Panc1 (cell line): ENCODE measurements around the gene MAP3K13. TPM values are rescaled to one million over a fixed set of nuclear protein-coding genes. Genes with fewer than 3 reads are reported as not detected.
"Not testable (repeated sequence)": the region's sequence is repeated elsewhere in the genome, so short reads cannot be mapped to it uniquely, and the experiment has no call there.

ENCODE experiments used
- ATAC-seq: fragments of 200-7000 bp; cut with Tn5 transposase; 2 replicates; pipeline ENCODE4 v1.9.1; 2020; ENCODE audit warnings: mild to moderate bottlenecking, moderate library complexity
- BruUV-seq: library from RNA; stranded (reverse); fragments of 400-500 nt; replicated peaks from 2 replicates; lab custom pipeline; 2021; lab: Mats Ljungman, UMichigan
- CTCF ChIA-PET: fragments of 300-600 bp; sonication (Branson Sonifier 250); formaldehyde crosslinking; loops from one replicate; lab custom pipeline; 2022; ENCODE audit warnings: antibody characterized with exemption; lab: Charles Lee
- POLR2A ChIA-PET: fragments of 300-600 bp; sonication (Branson Sonifier 250); formaldehyde crosslinking; loops from one replicate; lab custom pipeline; 2022; ENCODE audit warnings: antibody characterized with exemption; lab: Charles Lee
- DNase-seq: peaks from one replicate; pipeline ENCODE4 v3.0.0-alpha.2; 2010; ENCODE audit warnings: low read depth, low spot score
- H3K27ac ChIP-seq: 2 replicates; pipeline ENCODE4 v1.5.1; 2011; ENCODE audit warnings: mild to moderate bottlenecking, low read length, inconsistent platforms
- H3K27me3 ChIP-seq: fragments of 200-500 bp; sonication (Bioruptor generic); 2 replicates; pipeline ENCODE4 v1.6.0; 2014; ENCODE audit warnings: low read length, inconsistent platforms; ENCODE audit not compliant: control insufficient read depth, insufficient read depth
- H3K36me3 ChIP-seq: fragments of 200-500 bp; sonication (Bioruptor generic); 2 replicates; pipeline ENCODE4 v1.5.1; 2014; ENCODE audit warnings: inconsistent platforms, mild to moderate bottlenecking, low read length, moderate library complexity; ENCODE audit not compliant: control insufficient read depth, insufficient read depth
- H3K4me1 ChIP-seq: 2 replicates; pipeline ENCODE4 v1.5.1; 2011; ENCODE audit warnings: inconsistent platforms, mild to moderate bottlenecking, low read length, moderate library complexity; ENCODE audit not compliant: control insufficient read depth, insufficient read depth
- H3K4me3 ChIP-seq, 2 experiments: 2 replicates each; pipeline ENCODE4 v1.5.1; 2011 to 2012; ENCODE audit warnings: low read depth in 2 of 2, low read length in 2 of 2, mild to moderate bottlenecking in 2 of 2, inconsistent platforms in 1 of 2, moderate library complexity in 1 of 2
- H3K9me3 ChIP-seq: fragments of 200-500 bp; sonication (Bioruptor generic); 2 replicates; pipeline ENCODE4 v1.5.1; 2014; ENCODE audit warnings: low read depth, mild to moderate bottlenecking, inconsistent platforms, low read length, moderate library complexity; ENCODE audit not compliant: control insufficient read depth, insufficient read depth
- CTCF ChIP-seq: fragments of 450-650 bp; IDR thresholded peaks from 2 replicates; pipeline ENCODE4 v1.5.1; 2017; ENCODE audit warnings: mild to moderate bottlenecking
- POLR2AphosphoS5 ChIP-seq: IDR thresholded peaks from 2 replicates; pipeline ENCODE4 v1.6.1; 2012; ENCODE audit warnings: mild to moderate bottlenecking, low read depth, low read length, moderate library complexity
- REST ChIP-seq, 2 experiments: IDR thresholded peaks; 2 replicates each; pipeline ENCODE4 v1.6.1; 2011 to 2012; ENCODE audit warnings: low read depth in 2 of 2, control low read depth in 1 of 2, low read length in 1 of 2, mild to moderate bottlenecking in 1 of 2, moderate library complexity in 1 of 2; ENCODE audit not compliant: insufficient read depth in 1 of 2
- SIN3A ChIP-seq: IDR thresholded peaks from 2 replicates; pipeline ENCODE4 v1.6.1; 2012; ENCODE audit warnings: low read depth, mild to moderate bottlenecking, low read length, moderate library complexity, borderline replicate concordance; ENCODE audit not compliant: insufficient read depth
- TCF7L2 ChIP-seq: IDR thresholded peaks from 2 replicates; pipeline ENCODE4 v1.6.1; 2011; ENCODE audit warnings: mild to moderate bottlenecking, low read depth, low read length, inconsistent platforms
- in situ Hi-C: cut with HindIII; loops from 2 replicates; pipeline ENCODE4 v1.10.0; 2016; ENCODE audit warnings: low sequenced_read_pairs, low pct_unique_long_range_greater_than_20kb
- intact Hi-C: fragments of 100-400 bp; cut with micrococcal nuclease; formaldehyde crosslinking; loops from one replicate; pipeline ENCODE4 v1.10.0; 2022; ENCODE audit not compliant: unreplicated experiment
- total RNA-seq: library from RNA; stranded (reverse); gene quantifications from one replicate; pipeline ENCODE4 v1.2.1, GENCODE V29; 2021; ENCODE audit not compliant: unreplicated experiment

The MAP3K13 gene
- total RNA-seq, 1 experiment from 2014 or later = 26.6 TPM

- no peak for TF ChIP-seq TCF7L2
- TF ChIP-seq POLR2AphosphoS5 = no peak
- TF ChIP-seq CTCF = no peak
- TF ChIP-seq REST (IDR thresholded peaks at IDR 0.05; ENCODE audit: insufficient read depth in 1 of 2, low read depth in 2 of 2, low read length in 1 of 2) = no peak
- no peak for TF ChIP-seq SIN3A
- DNase-seq (no peak), ATAC-seq (no peak)
- in situ Hi-C loops = no loop called here
- POLR2A ChIA-PET = no interaction called here
- Histone ChIP-seq H3K4me1 (no peaks in the 10 kb centered on the region), H3K27me3 (no peaks in the 10 kb centered on the region), H3K36me3 (no peaks in the 10 kb centered on the region), H3K27ac (no peak overlapping the region), H3K9me3 (no peaks in the 10 kb centered on the region), H3K4me3 (no peak overlapping the region)
- CTCF ChIA-PET = no interaction called here
- no TSS peak for BruUV-seq
- intact Hi-C loops = no loop called here
Measured at GRCh38 chr3:185444329-185444728, 81.4 kb downstream of the MAP3K13 start.

GRCh38 chr3:185448107-185448506 is 85.2 kb downstream of the MAP3K13 start:
- no TSS peak for BruUV-seq
- no peak for TF ChIP-seq TCF7L2
- TF ChIP-seq SIN3A = no peak
- TF ChIP-seq POLR2AphosphoS5 = no peak
- TF ChIP-seq REST (IDR thresholded peaks at IDR 0.05; ENCODE audit: insufficient read depth in 1 of 2, low read depth in 2 of 2, low read length in 1 of 2) = no peak
- TF ChIP-seq CTCF = no peak
- Histone ChIP-seq H3K36me3 (no peaks in the 10 kb centered on the region), H3K27ac (no peak overlapping the region), H3K27me3 (no peaks in the 10 kb centered on the region), H3K4me1 (no peaks in the 10 kb centered on the region), H3K9me3 (no peaks in the 10 kb centered on the region), H3K4me3 (no peak overlapping the region)
- ATAC-seq = no peak
- intact Hi-C loops = no loop called here
- CTCF ChIA-PET = no interaction called here
- POLR2A ChIA-PET = no interaction called here
- in situ Hi-C loops = no loop called here
- DNase-seq = no peak

- H3K27me3 ChIP-seq, H3K36me3 ChIP-seq, BruUV-seq, POLR2A ChIA-PET, H3K4me3 ChIP-seq, ATAC-seq, H3K27ac ChIP-seq, H3K4me1 ChIP-seq, in situ Hi-C loops, DNase-seq, intact Hi-C loops, H3K9me3 ChIP-seq: not testable (repeated sequence)
- CTCF ChIA-PET = interaction anchor here (0.7 kb wide), 1 partner anchor 571 kb away, joined by 3 read pairs; no protein-coding TSS in a partner anchor
Measured at GRCh38 chr3:185451432-185451831, 88.5 kb downstream of the MAP3K13 start.
